ENCODE data around the gene TRIM74. TPM values are rescaled to one million over a fixed set of nuclear protein-coding genes. Genes with fewer than 3 reads are reported as not detected.
A peak's percentile ranks its signal among the peaks of the same experiment; 100 is the strongest.
"Not testable (repeated sequence)": the region's sequence is repeated elsewhere in the genome, so short reads cannot be mapped to it uniquely, and the experiment has no call there.

Gene TRIM74
- total RNA-seq, 1 donor from 2014 or later: 0.60 TPM

GRCh38 chr7:72949686-72950085, 19.6 kb downstream of the TRIM74 start:
- not testable (repeated sequence) for H3K36me3 Mint-ChIP-seq (ENCODE audit: low read depth); H3K9me3 Mint-ChIP-seq (ENCODE audit: low read depth); DNase-seq (ENCODE audit: low spot score); H3K4me1 Mint-ChIP-seq (ENCODE audit: low read depth); H3K27me3 Mint-ChIP-seq (ENCODE audit: low read depth); H3K27ac Mint-ChIP-seq (ENCODE audit: unreplicated experiment); H3K4me3 Mint-ChIP-seq (ENCODE audit: unreplicated experiment)

GRCh38 chr7:72949276-72949675, 20.0 kb downstream of the TRIM74 start:
- not testable (repeated sequence) for H3K9me3 Mint-ChIP-seq (ENCODE audit: low read depth); H3K27me3 Mint-ChIP-seq (ENCODE audit: low read depth); H3K36me3 Mint-ChIP-seq (ENCODE audit: low read depth); H3K27ac Mint-ChIP-seq (ENCODE audit: unreplicated experiment); H3K4me1 Mint-ChIP-seq (ENCODE audit: low read depth); DNase-seq (ENCODE audit: low spot score); H3K4me3 Mint-ChIP-seq (ENCODE audit: unreplicated experiment)

- not testable (repeated sequence) for H3K4me1 Mint-ChIP-seq (ENCODE audit: low read depth); H3K27me3 Mint-ChIP-seq (ENCODE audit: low read depth); H3K36me3 Mint-ChIP-seq (ENCODE audit: low read depth); H3K27ac Mint-ChIP-seq (ENCODE audit: unreplicated experiment); H3K4me3 Mint-ChIP-seq (ENCODE audit: unreplicated experiment); H3K9me3 Mint-ChIP-seq (ENCODE audit: low read depth); DNase-seq (ENCODE audit: low spot score)
These were observed 20.6 kb downstream of the TRIM74 start for GRCh38 chr7:72948714-72949113.

GRCh38 chr7:72946130-72946745, 23.0 kb downstream of the TRIM74 start:
- not testable (repeated sequence) for H3K27me3 Mint-ChIP-seq (ENCODE audit: low read depth); H3K27ac Mint-ChIP-seq (ENCODE audit: unreplicated experiment)

GRCh38 chr7:72945597-72945996, 23.7 kb downstream of the TRIM74 start:
- not testable (repeated sequence) for H3K27ac Mint-ChIP-seq (ENCODE audit: unreplicated experiment); H3K9me3 Mint-ChIP-seq (ENCODE audit: low read depth); H3K4me3 Mint-ChIP-seq (ENCODE audit: unreplicated experiment); H3K36me3 Mint-ChIP-seq (ENCODE audit: low read depth); H3K4me1 Mint-ChIP-seq (ENCODE audit: low read depth); DNase-seq (ENCODE audit: low spot score); H3K27me3 Mint-ChIP-seq (ENCODE audit: low read depth)

More at GRCh38 chr7:72946130-72946745, 23.0 kb downstream of the TRIM74 start:
- H3K4me1 Mint-ChIP-seq (ENCODE audit: low read depth); DNase-seq (ENCODE audit: low spot score); H3K4me3 Mint-ChIP-seq (ENCODE audit: unreplicated experiment); H3K36me3 Mint-ChIP-seq (ENCODE audit: low read depth); H3K9me3 Mint-ChIP-seq (ENCODE audit: low read depth): not testable (repeated sequence)
- TF ChIP-seq CTCF (IDR thresholded peaks at IDR 0.05): peak; percentile 52

GRCh38 chr7:72944937-72945336, 24.3 kb downstream of the TRIM74 start:
- DNase-seq (ENCODE audit: low spot score); H3K4me3 Mint-ChIP-seq (ENCODE audit: unreplicated experiment): not testable (repeated sequence)

GRCh38 chr7:72942956-72943355, 26.3 kb downstream of the TRIM74 start:
- not testable (repeated sequence) for H3K4me3 Mint-ChIP-seq (ENCODE audit: unreplicated experiment); H3K4me1 Mint-ChIP-seq (ENCODE audit: low read depth); H3K27me3 Mint-ChIP-seq (ENCODE audit: low read depth); DNase-seq (ENCODE audit: low spot score); H3K9me3 Mint-ChIP-seq (ENCODE audit: low read depth); H3K27ac Mint-ChIP-seq (ENCODE audit: unreplicated experiment)
- peaks cover 10% of the 10 kb centered on the region for H3K36me3 Mint-ChIP-seq (ENCODE audit: low read depth)

More at GRCh38 chr7:72944937-72945336, 24.3 kb downstream of the TRIM74 start:
- H3K27me3 Mint-ChIP-seq (ENCODE audit: low read depth); H3K4me1 Mint-ChIP-seq (ENCODE audit: low read depth); H3K9me3 Mint-ChIP-seq (ENCODE audit: low read depth); H3K27ac Mint-ChIP-seq (ENCODE audit: unreplicated experiment); H3K36me3 Mint-ChIP-seq (ENCODE audit: low read depth): not testable (repeated sequence)

GRCh38 chr7:72942022-72942705, 27.1 kb downstream of the TRIM74 start:
- H3K27ac Mint-ChIP-seq (ENCODE audit: unreplicated experiment); H3K4me1 Mint-ChIP-seq (ENCODE audit: low read depth); H3K9me3 Mint-ChIP-seq (ENCODE audit: low read depth); DNase-seq (ENCODE audit: low spot score); H3K4me3 Mint-ChIP-seq (ENCODE audit: unreplicated experiment); H3K27me3 Mint-ChIP-seq (ENCODE audit: low read depth): not testable (repeated sequence)
- peaks cover 10% of the 10 kb centered on the region for H3K36me3 Mint-ChIP-seq (ENCODE audit: low read depth)
